H9 (cell line): ENCODE results near the gene LRRC8A. TPM values are rescaled to one million over a fixed set of nuclear protein-coding genes. Genes with fewer than 3 reads are reported as not detected.

Experiments
- DNase-seq: peaks from one replicate; pipeline ENCODE4 v3.0.0-alpha.2; 2017
- H2AFZ ChIP-seq: one replicate; pipeline ENCODE4 v1.6.1; 2013; ENCODE audit warnings: mild to moderate bottlenecking, low read length, control low read depth, moderate library complexity
- H2AK5ac ChIP-seq: 2 replicates; pipeline ENCODE4 v1.6.1; 2013; ENCODE audit warnings: low read length, control low read depth, mixed read lengths; ENCODE audit not compliant: insufficient read length
- H2BK120ac ChIP-seq: one replicate; pipeline ENCODE4 v1.6.1; 2013; ENCODE audit warnings: low read depth, mild to moderate bottlenecking, low read length, control low read depth, inconsistent platforms; ENCODE audit not compliant: poor library complexity, severe bottlenecking
- H2BK12ac ChIP-seq: 2 replicates; pipeline ENCODE4 v1.6.1; 2013; ENCODE audit warnings: low read length, control low read depth, mixed read lengths, low read depth; ENCODE audit not compliant: insufficient read length
- H2BK15ac ChIP-seq: 2 replicates; pipeline ENCODE4 v1.6.1; 2013; ENCODE audit warnings: low read depth, low read length, control low read depth
- H2BK20ac ChIP-seq: one replicate; pipeline ENCODE4 v1.6.1; 2013; ENCODE audit warnings: low read depth, mild to moderate bottlenecking, low read length, control low read depth, inconsistent platforms; ENCODE audit not compliant: poor library complexity, severe bottlenecking
- H2BK5ac ChIP-seq: 2 replicates; pipeline ENCODE4 v1.6.1; 2013; ENCODE audit warnings: low read length, control low read depth, mixed read lengths; ENCODE audit not compliant: insufficient read length
- H3K14ac ChIP-seq: 2 replicates; pipeline ENCODE4 v1.6.1; 2013; ENCODE audit warnings: low read length, control low read depth; ENCODE audit not compliant: insufficient read depth
- H3K18ac ChIP-seq: 2 replicates; pipeline ENCODE4 v1.6.1; 2013; ENCODE audit warnings: low read depth, mild to moderate bottlenecking, mixed read lengths, low read length, control low read depth; ENCODE audit not compliant: insufficient read length
- H3K23ac ChIP-seq: 2 replicates; pipeline ENCODE4 v1.6.1; 2013; ENCODE audit warnings: low read length, control low read depth, mixed read lengths, low read depth; ENCODE audit not compliant: insufficient read length
- H3K23me2 ChIP-seq: 2 replicates; pipeline ENCODE4 v1.6.1; 2013; ENCODE audit warnings: low read depth, mild to moderate bottlenecking, mixed read lengths, low read length, control low read depth; ENCODE audit not compliant: insufficient read length, poor library complexity, severe bottlenecking
- H3K27ac ChIP-seq: 2 replicates; pipeline ENCODE4 v1.5.1; 2013; ENCODE audit warnings: low read length, control low read depth, mixed read lengths, low read depth; ENCODE audit not compliant: insufficient read length
- H3K27me3 ChIP-seq: 2 replicates; pipeline ENCODE4 v1.6.1; 2013; ENCODE audit warnings: low read length, control low read depth, inconsistent platforms; ENCODE audit not compliant: insufficient read depth
- H3K4ac ChIP-seq: 2 replicates; pipeline ENCODE4 v1.6.1; 2013; ENCODE audit warnings: low read depth, mild to moderate bottlenecking, control low read depth, inconsistent platforms, low read length, moderate library complexity
- H3K4me1 ChIP-seq: 2 replicates; pipeline ENCODE4 v1.6.1; 2013; ENCODE audit warnings: low read length, control low read depth, inconsistent platforms; ENCODE audit not compliant: insufficient read depth
- H3K4me2 ChIP-seq: 2 replicates; pipeline ENCODE4 v1.6.1; 2013; ENCODE audit warnings: low read length, control low read depth, mixed read lengths; ENCODE audit not compliant: insufficient read length, insufficient read depth
- H3K56ac ChIP-seq: 2 replicates; pipeline ENCODE4 v1.6.1; 2013; ENCODE audit warnings: low read depth, mild to moderate bottlenecking, mixed read lengths, low read length, control low read depth; ENCODE audit not compliant: insufficient read length
- H3K79me1 ChIP-seq: 2 replicates; pipeline ENCODE4 v1.6.1; 2013; ENCODE audit warnings: low read depth, mild to moderate bottlenecking, moderate library complexity, low read length, control low read depth, inconsistent platforms; ENCODE audit not compliant: insufficient read depth, poor library complexity, severe bottlenecking
- H3K79me2 ChIP-seq: 2 replicates; pipeline ENCODE4 v1.6.1; 2013; ENCODE audit warnings: low read length, control low read depth, inconsistent platforms; ENCODE audit not compliant: insufficient read depth
- H3K9ac ChIP-seq: 2 replicates; pipeline ENCODE4 v1.6.1; 2013; ENCODE audit warnings: low read length, control low read depth, mixed read lengths; ENCODE audit not compliant: insufficient read length; ENCODE audit errors: extremely low read depth
- H3K9me3 ChIP-seq: one replicate; pipeline ENCODE4 v1.6.1; 2013; ENCODE audit warnings: low read depth, low read length, inconsistent platforms; ENCODE audit not compliant: control insufficient read depth
- H3T11ph ChIP-seq: one replicate; pipeline ENCODE4 v1.6.1; 2013; ENCODE audit warnings: mild to moderate bottlenecking, low read length, control low read depth, inconsistent platforms
- H4K20me1 ChIP-seq: one replicate; pipeline ENCODE4 v1.6.1; 2013; ENCODE audit not compliant: control insufficient read depth, insufficient read length, insufficient read depth
- H4K5ac ChIP-seq: 2 replicates; pipeline ENCODE4 v1.6.1; 2013; ENCODE audit warnings: low read depth, mild to moderate bottlenecking, mixed read lengths, low read length, control low read depth; ENCODE audit not compliant: insufficient read length
- H4K8ac ChIP-seq: replicated peaks from 2 replicates; pipeline ENCODE4 v1.6.1; 2013; ENCODE audit warnings: low read length, control low read depth, mixed read lengths, low read depth; ENCODE audit not compliant: insufficient read length
- H4K91ac ChIP-seq: 2 replicates; pipeline ENCODE4 v1.6.1; 2013; ENCODE audit warnings: low read depth, mild to moderate bottlenecking, moderate library complexity, mixed read lengths, low read length, control low read depth; ENCODE audit not compliant: insufficient read length
- H3K27ac Mint-ChIP-seq, 3 experiments: 2 replicates in 2 of 3; 3 replicates in 1 of 3; pipeline ENCODE4 v1.8.0; 2020 to 2021; ENCODE audit warnings: mixed read lengths in 3 of 3, mild to moderate bottlenecking in 1 of 3, moderate library complexity in 1 of 3
- H3K27me3 Mint-ChIP-seq: 2 replicates; pipeline ENCODE4 v1.8.0; 2021; ENCODE audit warnings: low read depth, mild to moderate bottlenecking, moderate library complexity, mixed read lengths
- H3K36me3 Mint-ChIP-seq, 3 experiments: 2 replicates in 2 of 3; 3 replicates in 1 of 3; pipeline ENCODE4 v1.8.0; 2020 to 2021; ENCODE audit warnings: low read depth in 3 of 3, mixed read lengths in 3 of 3; ENCODE audit not compliant: insufficient read depth in 1 of 3
- H3K4me1 Mint-ChIP-seq, 2 experiments: 2 replicates each; pipeline ENCODE4 v1.8.0; 2020; ENCODE audit warnings: mixed read lengths in 2 of 2
- H3K4me3 Mint-ChIP-seq, 2 experiments: 2 replicates in 1 of 2; 3 replicates in 1 of 2; pipeline ENCODE4 v1.8.0; 2020 to 2021; ENCODE audit warnings: mild to moderate bottlenecking in 2 of 2, mixed read lengths in 2 of 2, moderate library complexity in 1 of 2
- H3K9me3 Mint-ChIP-seq, 2 experiments: 2 replicates in 1 of 2; 3 replicates in 1 of 2; pipeline ENCODE4 v1.8.0; 2020; ENCODE audit warnings: mild to moderate bottlenecking in 2 of 2, mixed read lengths in 2 of 2, moderate library complexity in 1 of 2
- CTCF ChIP-seq: fragments of 200-600 bp; sonication (generic); conservative IDR thresholded peaks from 3 replicates; pipeline ENCODE4 v1.8.0; 2021; ENCODE audit warnings: antibody characterized with exemption, mild to moderate bottlenecking
- WGBS: extraction: QIAGEN DNeasy Blood & Tissue Kit; methylation state at CpG from one replicate; pipeline ENCODE4 v1.1.7; 2013; ENCODE audit warnings: missing lambda C conversion rate, low lambda C conversion rate, mixed read lengths; ENCODE audit not compliant: insufficient read length; ENCODE audit errors: extremely low coverage; 5-methylcytosine and 5-hydroxymethylcytosine counted together
- total RNA-seq: library from RNA; stranded (reverse); gene quantifications from 2 replicates; pipeline ENCODE4 v1.2.1, GENCODE V29; 2021

Gene LRRC8A
- total RNA-seq, 1 experiment from 2014 or later = 76.0 TPM

- DNase-seq = no peak
- Histone ChIP-seq H3K4ac (no peak overlapping the region), H3K23me2 (no peaks in the 10 kb centered on the region), H3K18ac (no peak overlapping the region), H4K5ac (no peak overlapping the region), H4K20me1 (no peaks in the 10 kb centered on the region), H3K9me3 (no peaks in the 10 kb centered on the region), H3K79me1 (no peaks in the 10 kb centered on the region), H2BK12ac (no peak overlapping the region), H4K91ac (no peak overlapping the region), H3K27me3 (no peaks in the 10 kb centered on the region), H3K27ac (no peak overlapping the region), H3K79me2 (peaks cover 5% of the 10 kb centered on the region; the same call in 1 of the 2 replicates), H2BK120ac (no peak overlapping the region), H2BK5ac (no peak overlapping the region), H2AFZ (no peak overlapping the region), H2BK20ac (no peak overlapping the region), H3K9ac (no peak overlapping the region), H3K4me2 (no peak overlapping the region), H4K8ac (no peak overlapping the region), H3K56ac (no peak overlapping the region), H3K4me1 (no peaks in the 10 kb centered on the region), H3T11ph (no peak overlapping the region), H2AK5ac (no peak overlapping the region), H3K23ac (no peak overlapping the region), H2BK15ac (no peak overlapping the region), H3K14ac (no peak overlapping the region)
- no peaks in the 10 kb centered on the region for H3K9me3 Mint-ChIP-seq
- peaks cover 2% of the 10 kb centered on the region; the same call in 1 of the 2 replicates for H3K27me3 Mint-ChIP-seq
- no peak overlapping the region for H3K4me3 Mint-ChIP-seq
- WGBS = no CpG with 5 or more reads among the region's 2 CpGs
- no peak overlapping the region; a peak in 1 of 7 replicates for H3K27ac Mint-ChIP-seq
- peaks cover 11 to 25% (median 14%) of the 10 kb centered on the region in 3 experiments for H3K36me3 Mint-ChIP-seq
- no peak for TF ChIP-seq CTCF
- H3K4me1 Mint-ChIP-seq = peaks cover 2 to 7% of the 10 kb centered on the region in 2 experiments; a peak in 3 of 4 replicates
These were observed 21.1 kb downstream of the LRRC8A start for GRCh38 chr9:128903079-128903461.
